Kidney tubule cell (primary cell): ENCODE data around the gene WFDC1.

Experiments used
- DNase-seq: peaks from one replicate; pipeline ENCODE4 v3.0.0-alpha.2; 2018; ENCODE audit warnings: low spot score

WFDC1 gene

DNA sequence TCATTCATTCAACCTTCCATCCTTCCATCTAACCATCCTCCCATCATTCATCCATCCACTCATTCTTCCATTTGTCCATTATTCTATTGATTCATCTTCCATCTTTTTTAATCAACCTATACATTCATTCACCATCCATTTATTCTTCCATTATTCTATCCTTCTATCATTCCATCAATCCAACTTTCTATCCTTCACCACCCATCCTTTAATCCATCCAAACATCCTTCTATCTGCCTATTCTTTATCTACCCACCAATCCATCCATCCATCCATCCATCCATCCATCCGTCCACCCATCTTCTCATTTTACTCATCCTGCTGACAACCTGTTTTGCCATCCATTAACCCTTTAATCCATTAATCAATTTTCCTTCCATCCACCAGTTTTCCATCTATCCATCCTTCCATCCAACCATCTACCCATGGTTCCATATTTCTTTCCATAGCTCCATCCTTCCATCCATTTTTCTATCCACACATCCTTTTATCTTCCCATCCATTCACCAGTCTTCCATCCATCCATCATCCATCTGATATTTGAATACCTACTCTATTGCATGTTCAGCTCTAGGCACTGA, 21.8 kb upstream of the WFDC1 start:
- no peak for DNase-seq

DNA sequence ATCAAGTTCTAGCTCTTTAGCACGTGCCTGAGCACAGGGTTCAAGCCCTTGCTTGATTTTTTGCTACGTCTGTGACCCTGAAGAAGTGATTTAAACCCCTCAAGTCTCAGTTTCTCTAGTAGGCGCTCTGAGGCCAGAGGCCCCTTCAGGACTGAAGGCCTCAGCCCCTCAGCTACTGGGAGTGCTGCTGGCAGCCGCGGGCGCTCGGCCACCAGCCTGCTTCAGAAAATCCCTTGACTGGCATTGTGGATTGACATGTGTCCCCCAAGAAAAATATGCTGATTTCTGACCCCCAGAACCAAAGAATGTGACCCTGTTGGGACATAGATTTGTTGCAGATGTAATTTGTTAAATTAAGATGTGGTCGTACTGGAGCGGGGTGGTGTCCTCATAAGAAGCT, 20.2 kb upstream of the WFDC1 start:
- no peak for DNase-seq

GRCh38 chr16:84275585-84276151, 19.0 kb upstream of the WFDC1 start:
- DNase-seq: no peak

- DNase-seq: peak; percentile 51
These were observed 17.3 kb upstream of the WFDC1 start for GRCh38 chr16:84277244-84277823.

GRCh38 chr16:84278333-84278732, 16.3 kb upstream of the WFDC1 start:
- no peak for DNase-seq

- DNase-seq: no peak
These were observed 15.7 kb upstream of the WFDC1 start for GRCh38 chr16:84278968-84279367.

DNA sequence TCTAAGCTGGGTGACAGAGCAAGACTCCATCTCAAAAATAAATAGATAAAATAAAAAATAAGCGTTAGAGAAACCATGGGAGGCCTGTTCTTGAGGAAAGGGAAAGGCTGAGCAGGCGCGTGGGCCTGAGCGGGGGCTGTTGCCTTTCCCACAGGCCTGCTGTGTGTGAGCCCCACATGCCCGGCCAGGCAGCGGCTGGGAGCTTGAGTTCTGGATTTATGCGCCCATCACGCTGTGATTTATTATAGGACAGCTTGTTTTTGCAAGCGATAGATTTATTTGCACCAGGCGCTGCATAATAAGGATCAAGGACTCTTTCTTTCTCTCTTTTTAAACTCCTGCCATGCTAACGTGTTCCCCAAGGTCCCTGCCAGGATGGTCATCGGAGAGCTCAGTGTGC, 14.8 kb upstream of the WFDC1 start:
- no peak for DNase-seq

DNA sequence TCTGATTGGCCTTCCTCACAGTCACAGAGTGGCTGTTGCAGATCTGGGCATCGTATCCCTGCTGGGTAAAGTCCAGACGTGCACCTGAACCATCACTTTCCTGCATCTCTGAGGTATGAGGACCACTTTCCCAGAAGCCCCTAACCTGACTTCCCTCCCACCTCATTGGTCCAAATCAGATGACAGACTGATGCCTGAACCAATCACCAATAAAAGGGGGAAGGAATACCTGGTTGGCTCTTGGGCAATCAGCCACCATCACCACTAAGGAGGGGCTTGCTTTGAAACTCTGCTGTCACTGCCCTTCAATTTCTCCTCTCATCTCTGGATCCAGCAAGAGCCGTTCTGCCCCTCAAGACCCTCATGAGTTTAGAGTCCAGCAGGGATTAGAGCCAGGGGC, 13.6 kb upstream of the WFDC1 start:
- peak; percentile 9 for DNase-seq

DNA sequence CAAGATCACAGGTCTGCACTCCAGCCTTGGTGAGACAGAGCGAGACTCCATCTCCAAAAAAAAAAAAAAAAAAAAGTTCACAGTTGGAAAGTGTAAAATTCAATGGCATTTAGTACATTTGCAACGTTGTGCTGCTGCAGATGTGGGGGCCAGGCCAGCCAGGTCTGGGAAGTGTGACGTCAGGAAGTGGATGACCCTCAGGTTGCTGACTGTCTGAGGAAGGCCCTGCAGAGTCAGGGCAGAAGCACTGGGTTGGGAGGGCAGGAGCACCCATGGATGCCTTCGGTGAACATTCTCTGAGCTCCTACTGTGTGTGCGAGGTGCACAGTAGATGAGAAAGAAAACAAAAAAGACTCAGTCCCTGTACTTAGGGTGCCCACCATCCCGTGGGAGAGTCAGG, 12.1 kb upstream of the WFDC1 start:
- DNase-seq: no peak

GRCh38 chr16:84283314-84284153, 11.1 kb upstream of the WFDC1 start:
- peak; percentile 28 for DNase-seq

- no peak for DNase-seq
These were observed 10.4 kb upstream of the WFDC1 start for GRCh38 chr16:84284154-84284722.

GRCh38 chr16:84286578-84287240, 8.0 kb upstream of the WFDC1 start:
- DNase-seq: peak; percentile 47

DNA sequence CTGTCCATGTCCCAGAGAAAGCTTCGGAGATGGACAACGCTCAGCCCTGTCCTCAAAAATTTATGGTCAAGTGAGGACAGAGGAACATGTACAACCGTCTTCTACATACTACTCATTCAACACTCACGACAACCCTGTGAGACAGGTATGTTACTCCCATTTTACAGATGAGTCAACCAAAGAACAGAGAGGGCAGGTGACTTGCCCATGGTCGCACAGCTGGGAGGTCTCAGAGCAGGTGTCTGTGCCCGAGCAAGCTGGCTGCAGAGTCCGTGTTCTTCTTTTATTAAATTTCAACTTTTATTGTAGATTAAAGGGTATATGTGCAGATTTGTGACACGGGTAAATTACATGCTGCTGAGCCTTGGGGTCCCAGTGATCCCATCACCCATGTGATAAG, 5.8 kb upstream of the WFDC1 start:
- DNase-seq: no peak

GRCh38 chr16:84291226-84291625, 3.5 kb upstream of the WFDC1 start:
- no peak for DNase-seq

DNA sequence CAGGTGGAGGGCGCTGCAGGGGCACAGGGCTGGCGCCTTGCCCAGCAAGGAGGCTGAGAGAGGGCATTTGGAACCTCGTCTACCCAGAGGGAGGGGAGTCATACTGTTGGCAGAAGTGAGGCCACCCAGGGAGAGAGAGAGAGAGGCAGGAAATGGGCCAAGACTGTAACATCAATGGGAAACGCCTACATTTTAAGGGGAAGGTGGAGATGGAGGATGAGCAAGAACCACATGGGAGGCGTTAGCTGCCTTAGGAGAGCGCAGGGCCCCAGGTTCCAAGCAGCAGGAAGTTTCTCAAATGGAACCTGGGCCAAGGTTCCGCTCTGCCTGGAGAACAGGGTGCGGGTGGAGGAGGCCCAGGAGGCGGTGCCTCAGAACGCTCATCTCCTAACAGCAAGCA, 2.7 kb upstream of the WFDC1 start:
- peak; percentile 39 for DNase-seq

- DNase-seq: no peak
These were observed 1.3 kb upstream of the WFDC1 start for GRCh38 chr16:84293406-84293805.

DNA sequence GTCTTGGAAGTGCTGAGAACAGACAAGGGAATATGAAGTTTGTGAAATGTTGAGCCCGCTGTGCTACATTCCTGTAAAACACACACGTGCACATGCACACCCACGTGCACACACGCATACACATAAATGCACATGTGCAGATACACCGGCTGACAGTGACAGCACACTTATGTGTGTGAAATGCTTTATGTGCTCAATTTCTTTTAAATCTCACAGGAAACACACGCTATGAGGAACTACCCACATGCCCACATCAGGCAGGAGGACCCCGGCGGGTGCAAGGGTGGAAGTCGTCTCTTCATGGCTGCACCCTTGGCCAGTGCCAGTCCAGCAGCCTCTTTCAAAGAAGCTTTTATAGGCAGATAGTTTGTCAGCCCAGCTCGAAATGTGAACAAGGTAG, 561 bp upstream of the WFDC1 start:
- DNase-seq: no peak

GRCh38 chr16:84295203-84295860, 654 bp downstream of the WFDC1 start:
- DNase-seq: no peak

- no peak for DNase-seq
These were observed 3.8 kb downstream of the WFDC1 start for GRCh38 chr16:84298376-84298899.

- no peak for DNase-seq
These were observed 5.2 kb downstream of the WFDC1 start for GRCh38 chr16:84299734-84300440.
